Stimulated activated CD8-positive, alpha-beta memory T cell treated with anti-CD3 and anti-CD28 coated beads, Interleukin-4, amount 100 ng/mL, for 48 hours (primary cell): ENCODE measurements around the gene ZNHIT1.

ENCODE experiments used
- DNase-seq: peaks from one replicate; pipeline ENCODE4 v3.0.0-alpha.2; 2020

The ZNHIT1 gene

GRCh38 chr7:101220295-101220694, 2.3 kb downstream of the ZNHIT1 start:
- no peak for DNase-seq

- DNase-seq = no peak
Observed at GRCh38 chr7:101222275-101222830, 4.4 kb downstream of the ZNHIT1 start.

GRCh38 chr7:101223528-101223927, 5.6 kb downstream of the ZNHIT1 start:
- no peak for DNase-seq

GRCh38 chr7:101225650-101226049, 7.7 kb downstream of the ZNHIT1 start:
- DNase-seq = no peak

- DNase-seq = no peak
Observed at GRCh38 chr7:101226721-101227120, 8.8 kb downstream of the ZNHIT1 start.

GRCh38 chr7:101231644-101232043, 13.7 kb downstream of the ZNHIT1 start:
- DNase-seq = no peak

- DNase-seq = no peak
Observed at GRCh38 chr7:101232141-101232850, 14.3 kb downstream of the ZNHIT1 start.

GRCh38 chr7:101233907-101234547, 16.1 kb downstream of the ZNHIT1 start:
- DNase-seq = no peak

- DNase-seq = no peak
Observed at GRCh38 chr7:101234636-101235035, 16.7 kb downstream of the ZNHIT1 start.

GRCh38 chr7:101235050-101235449, 17.1 kb downstream of the ZNHIT1 start:
- DNase-seq = no peak

GRCh38 chr7:101235522-101235921, 17.6 kb downstream of the ZNHIT1 start:
- DNase-seq = no peak

- no peak for DNase-seq
Observed at GRCh38 chr7:101236292-101236835, 18.4 kb downstream of the ZNHIT1 start.

- no peak for DNase-seq
Observed at GRCh38 chr7:101237206-101238067, 19.5 kb downstream of the ZNHIT1 start, which contains the start of gene CLDN15. CLDN15 (minus strand) TSS chr7:101237802; CDS start chr7:101237581, 221 bp downstream.

GRCh38 chr7:101238226-101239182, 20.5 kb downstream of the ZNHIT1 start:
- DNase-seq = no peak

GRCh38 chr7:101239191-101239950, 21.4 kb downstream of the ZNHIT1 start:
- DNase-seq = no peak

- DNase-seq = no peak
Observed at GRCh38 chr7:101239951-101240220, 21.9 kb downstream of the ZNHIT1 start.

- no peak for DNase-seq
Observed at GRCh38 chr7:101240226-101241014, 22.5 kb downstream of the ZNHIT1 start.

GRCh38 chr7:101241015-101241363, 23.0 kb downstream of the ZNHIT1 start:
- no peak for DNase-seq

- DNase-seq = no peak
Observed at GRCh38 chr7:101241443-101242349, 23.7 kb downstream of the ZNHIT1 start.
